PFSK-1 (cell line): ENCODE measurements around the gene INPP4A.

Source experiments
- FOXP2 ChIP-seq: optimal IDR thresholded peaks from 2 replicates; pipeline ENCODE3; 2011; ENCODE audit warnings: borderline replicate concordance, control low read depth, inconsistent platforms; ENCODE audit not compliant: insufficient read depth; ENCODE audit errors: extremely low read length, extremely low read depth
- POLR2AphosphoS5 ChIP-seq: IDR thresholded peaks from 2 replicates; pipeline ENCODE4 v1.6.1; 2012; ENCODE audit warnings: low read depth, mild to moderate bottlenecking, control low read depth, low read length, moderate library complexity
- REST ChIP-seq, 2 experiments: IDR thresholded peaks; 2 replicates each; pipeline versions ENCODE4 v1.6.1 to v1.8.0; 2011 to 2012; ENCODE audit warnings: low read depth in 2 of 2, low read length in 2 of 2, control low read depth in 1 of 2, inconsistent platforms in 1 of 2, mild to moderate bottlenecking in 1 of 2, moderate library complexity in 1 of 2; ENCODE audit not compliant: insufficient read depth in 1 of 2
- SIN3A ChIP-seq: IDR thresholded peaks from 2 replicates; pipeline ENCODE4 v1.6.1; 2012; ENCODE audit warnings: mild to moderate bottlenecking, low read length, moderate library complexity, borderline replicate concordance; ENCODE audit not compliant: insufficient read depth
- TAF1 ChIP-seq: IDR thresholded peaks from 2 replicates; pipeline ENCODE4 v1.6.1; 2012; ENCODE audit warnings: low read length, control low read depth, borderline replicate concordance; ENCODE audit not compliant: insufficient read depth

The INPP4A gene

GRCh38 chr2:98486374-98486981 is 41.8 kb downstream of the INPP4A start:
- TF ChIP-seq FOXP2 (no peak), REST (IDR thresholded peaks at IDR 0.05; ENCODE audit: insufficient read depth in 1 of 2, low read depth in 2 of 2, low read length in 2 of 2) (no peak), TAF1 (no peak), POLR2AphosphoS5 (no peak), SIN3A (no peak)

GRCh38 chr2:98487101-98487805 is 42.6 kb downstream of the INPP4A start:
- TF ChIP-seq FOXP2 (no peak), SIN3A (no peak), TAF1 (no peak), POLR2AphosphoS5 (no peak), REST (IDR thresholded peaks at IDR 0.05; ENCODE audit: insufficient read depth in 1 of 2, low read depth in 2 of 2, low read length in 2 of 2) (no peak)

GRCh38 chr2:98487806-98488189 is 43.1 kb downstream of the INPP4A start:
- TF ChIP-seq FOXP2 (no peak), TAF1 (no peak), REST (IDR thresholded peaks at IDR 0.05; ENCODE audit: insufficient read depth in 1 of 2, low read depth in 2 of 2, low read length in 2 of 2) (no peak)

- TF ChIP-seq POLR2AphosphoS5 (no peak), FOXP2 (no peak), TAF1 (no peak), REST (IDR thresholded peaks at IDR 0.05; ENCODE audit: insufficient read depth in 1 of 2, low read depth in 2 of 2, low read length in 2 of 2) (no peak), SIN3A (no peak)
Observed at GRCh38 chr2:98488252-98488651, 43.6 kb downstream of the INPP4A start.
